Purkinje cell (primary cell): ENCODE measurements around the gene ACTR5. TPM values are rescaled to one million over a fixed set of nuclear protein-coding genes. Genes with fewer than 3 reads are reported as not detected.

ENCODE experiments used
- polyA plus RNA-seq: library from polyadenylated mRNA; unstranded; fragments of >200 nt; fragmentation: Nextera tagmentation; gene quantifications from 2 replicates; pipeline ENCODE4 v1.2.1, GENCODE V29; 2014

ACTR5 gene
- 2.1 TPM in 1 of 2 replicates, not detected in the other for polyA plus RNA-seq

GRCh38 chr20:38748097-38748860 is at the start of gene ACTR5:
TSS of gene ACTR5 (plus strand) at chr20:38748460. CDS start at chr20:38748479, 19 bp downstream.

GRCh38 chr20:38723848-38724625 is 24.2 kb upstream of the ACTR5 start, which contains the start of gene SLC32A1:
TSS of gene SLC32A1 (plus strand) at chr20:38724486. CDS start at chr20:38724725, 239 bp downstream.

GRCh38 chr20:38805502-38805957 is 57.3 kb downstream of the ACTR5 start, which contains the start of gene PPP1R16B:
TSS of gene PPP1R16B (plus strand) at chr20:38805697. CDS start at chr20:38835926, 30,229 bp downstream.

Other genes with a start within 250 kb of the ACTR5 start
- gene ADIG, start 167.3 kb upstream of the ACTR5 start, polyA plus RNA-seq = not detected in 2 replicates
- gene ARHGAP40, start 146.7 kb upstream of the ACTR5 start, polyA plus RNA-seq = 0.24 TPM in 1 of 2 replicates, not detected in the other
- gene SLC32A1, start 24.0 kb upstream of the ACTR5 start, polyA plus RNA-seq = 15.8 and 29.4 TPM in 2 replicates
- gene PPP1R16B, start 57.2 kb downstream of the ACTR5 start, polyA plus RNA-seq = 5.2 and 7.0 TPM in 2 replicates
- 11.3 and 14.7 TPM in 2 replicates for gene FAM83D, start 178.0 kb downstream of the ACTR5 start, polyA plus RNA-seq
- 2.9 and 3.4 TPM in 2 replicates for gene DHX35, start 213.9 kb downstream of the ACTR5 start, polyA plus RNA-seq